ENCODE data around the gene CAMK2N1. TPM values are rescaled to one million over a fixed set of nuclear protein-coding genes. Genes with fewer than 3 reads are reported as not detected.
A peak's percentile ranks its signal among the peaks of the same experiment; 100 is the strongest.

CAMK2N1 gene
- total and polyA plus RNA-seq, 9 donors = 1.7 to 12.6 (median 8.2) TPM

DNA sequence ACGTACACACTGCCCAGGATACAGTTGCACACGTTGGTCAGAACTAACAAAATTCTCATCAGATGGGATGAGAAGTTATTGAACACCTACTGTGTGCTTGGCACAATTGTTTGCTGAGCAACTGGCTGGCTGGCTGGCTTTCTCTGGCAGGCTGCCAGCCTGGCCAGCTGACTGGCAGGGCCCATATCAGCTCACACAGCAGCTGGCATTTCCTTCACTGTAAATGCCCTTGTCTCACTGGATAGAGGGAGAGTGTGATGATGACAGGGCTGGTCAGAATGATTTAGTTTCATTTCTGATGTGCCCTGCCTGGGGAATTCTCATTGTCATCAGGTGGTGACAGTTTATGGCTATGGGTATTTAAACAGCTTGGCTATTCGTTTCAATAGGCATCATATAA is 15.8 kb downstream of the CAMK2N1 start:
- H3K36me3 ChIP-seq (ENCODE audit: control insufficient read depth, insufficient read depth, low read length) = no peaks in the 10 kb centered on the region
- peak; percentile 40 for DNase-seq
- no peak overlapping the region for H3K4me3 ChIP-seq (ENCODE audit: low read length)
- WGBS (ENCODE audit: insufficient coverage) = 0% methylated on average over 1 of the region's 3 CpGs
- H3K4me1 ChIP-seq (ENCODE audit: control insufficient read depth, insufficient read depth, low read length) = peaks cover 7% of the 10 kb centered on the region
- H3K9me3 ChIP-seq (replicated peaks; ENCODE audit: control insufficient read depth, low read depth, low read length) = no peaks in the 10 kb centered on the region
- H3K27me3 ChIP-seq (ENCODE audit: control insufficient read depth, insufficient read depth, low read length) = peaks cover 24% of the 10 kb centered on the region
- no peak overlapping the region for H3K27ac ChIP-seq (ENCODE audit: low read length)

DNA sequence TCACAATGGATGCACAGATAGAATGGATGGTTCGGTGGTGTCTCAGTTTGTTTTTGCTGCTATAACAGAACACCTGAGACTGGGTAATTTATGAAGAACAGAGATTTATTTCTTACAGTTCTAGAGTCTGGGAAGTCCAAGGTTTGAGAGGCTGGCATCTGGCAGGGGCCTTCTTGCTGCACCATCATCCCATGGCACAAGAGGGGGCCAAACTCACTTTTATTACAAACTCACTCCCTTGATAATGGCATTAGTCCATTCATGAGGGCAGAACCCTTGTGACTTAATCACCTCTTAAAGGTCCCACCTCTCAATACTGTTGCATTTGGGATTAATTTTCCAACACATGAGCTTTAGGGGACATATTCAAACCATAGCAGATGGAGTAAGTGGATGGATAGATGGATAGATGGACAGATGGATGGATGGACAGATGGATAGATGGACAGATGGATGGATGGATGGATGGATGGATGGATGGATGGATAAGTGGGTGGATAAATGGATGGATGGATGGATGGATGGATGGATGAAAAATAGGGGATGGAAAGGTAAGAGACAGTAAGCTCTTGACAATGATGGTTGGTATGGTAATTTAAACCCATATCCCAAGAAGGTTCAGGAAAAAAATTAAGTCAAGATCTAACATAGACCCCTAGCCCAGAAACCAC is 16.5 kb downstream of the CAMK2N1 start:
- H3K4me3 ChIP-seq (ENCODE audit: low read length) = no peak overlapping the region
- H3K4me1 ChIP-seq (ENCODE audit: control insufficient read depth, insufficient read depth, low read length) = peaks cover 7% of the 10 kb centered on the region
- H3K9me3 ChIP-seq (replicated peaks; ENCODE audit: control insufficient read depth, low read depth, low read length) = no peaks in the 10 kb centered on the region
- no peaks in the 10 kb centered on the region for H3K36me3 ChIP-seq (ENCODE audit: control insufficient read depth, insufficient read depth, low read length)
- no peak overlapping the region for H3K27ac ChIP-seq (ENCODE audit: low read length)
- no peak for DNase-seq
- H3K27me3 ChIP-seq (ENCODE audit: control insufficient read depth, insufficient read depth, low read length) = peaks cover 22% of the 10 kb centered on the region
- no CpG with 5 or more reads among the region's 1 CpG for WGBS (ENCODE audit: insufficient coverage)

DNA sequence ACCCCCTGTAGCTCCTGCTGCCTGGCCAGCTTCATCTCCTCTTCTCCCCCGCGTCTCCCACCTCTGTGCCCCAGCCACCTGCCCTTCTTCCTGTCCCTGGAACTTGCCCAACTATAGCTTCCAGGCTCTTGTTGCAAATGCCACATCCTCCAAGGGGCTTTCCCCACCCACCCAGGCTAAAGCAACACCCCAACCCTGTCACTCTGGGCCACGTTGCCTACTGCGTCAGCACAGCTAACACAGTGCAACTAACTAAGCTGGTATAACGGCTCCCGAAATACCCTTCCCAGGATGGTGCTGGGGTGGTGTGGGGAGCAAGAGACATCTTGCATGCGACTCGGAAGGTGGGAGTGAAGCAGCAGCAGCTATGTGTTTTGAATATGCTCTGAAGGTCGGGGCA is 19.7 kb downstream of the CAMK2N1 start:
- Histone ChIP-seq H3K27me3 (ENCODE audit: control insufficient read depth, insufficient read depth, low read length) (peaks cover 19% of the 10 kb centered on the region), H3K4me1 (ENCODE audit: control insufficient read depth, insufficient read depth, low read length) (peaks cover 2% of the 10 kb centered on the region), H3K36me3 (ENCODE audit: control insufficient read depth, insufficient read depth, low read length) (no peaks in the 10 kb centered on the region), H3K4me3 (ENCODE audit: low read length) (no peak overlapping the region), H3K27ac (ENCODE audit: low read length) (no peak overlapping the region), H3K9me3 (replicated peaks; ENCODE audit: control insufficient read depth, low read depth, low read length) (no peaks in the 10 kb centered on the region)
- 78% methylated on average over 8 of the region's 9 CpGs for WGBS (ENCODE audit: insufficient coverage)
- no peak for DNase-seq

DNA sequence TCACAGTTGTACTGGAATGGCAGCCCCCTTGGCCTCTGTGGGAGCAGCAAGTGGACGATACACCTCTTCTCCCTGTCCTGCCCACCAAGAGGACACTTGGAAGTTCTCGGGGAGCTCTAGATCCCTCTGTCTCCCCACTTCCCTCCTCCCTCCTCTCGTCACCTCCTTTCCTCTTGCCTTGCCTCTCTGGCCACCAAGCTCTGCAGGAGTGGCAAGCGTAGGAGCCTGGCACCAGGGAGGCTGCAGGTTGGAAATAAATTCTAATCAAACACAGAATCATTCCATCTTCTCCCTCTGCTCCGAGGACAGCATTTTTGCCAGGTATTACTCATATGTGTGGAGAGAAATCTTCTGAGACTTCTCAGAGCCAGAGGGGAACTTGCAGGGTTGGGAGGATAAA is 20.8 kb downstream of the CAMK2N1 start:
- peaks cover 19% of the 10 kb centered on the region for H3K27me3 ChIP-seq (ENCODE audit: control insufficient read depth, insufficient read depth, low read length)

DNA sequence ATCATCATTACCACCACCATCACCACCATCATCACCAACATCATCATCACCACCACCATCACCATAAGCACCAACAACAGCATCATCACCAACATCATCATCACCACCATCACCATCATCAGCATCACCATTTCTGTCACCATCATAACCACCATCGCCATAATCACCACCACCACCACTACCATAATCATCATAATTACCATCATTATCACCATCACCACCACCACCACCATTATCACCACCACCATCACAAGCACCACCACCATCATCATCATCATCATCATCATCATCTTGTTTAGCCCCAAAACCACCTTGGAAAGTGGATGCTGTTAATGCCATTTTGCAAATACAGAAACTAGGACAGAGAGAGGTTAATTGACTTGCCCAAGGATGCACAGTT is 22.5 kb downstream of the CAMK2N1 start:
- H3K4me1 ChIP-seq (ENCODE audit: control insufficient read depth, insufficient read depth, low read length) = no peaks in the 10 kb centered on the region
- no peaks in the 10 kb centered on the region for H3K36me3 ChIP-seq (ENCODE audit: control insufficient read depth, insufficient read depth, low read length)
- WGBS (ENCODE audit: insufficient coverage) = 70% methylated on average over 1 of the region's 1 CpG
- no peak overlapping the region for H3K4me3 ChIP-seq (ENCODE audit: low read length)
- H3K27ac ChIP-seq (ENCODE audit: low read length) = no peak overlapping the region
- peaks cover 24% of the 10 kb centered on the region for H3K27me3 ChIP-seq (ENCODE audit: control insufficient read depth, insufficient read depth, low read length)
- no peaks in the 10 kb centered on the region for H3K9me3 ChIP-seq (replicated peaks; ENCODE audit: control insufficient read depth, low read depth, low read length)
- DNase-seq = no peak

More for the DNA sequence above, 20.8 kb downstream of the CAMK2N1 start:
- no peaks in the 10 kb centered on the region for H3K4me1 ChIP-seq (ENCODE audit: control insufficient read depth, insufficient read depth, low read length)
- DNase-seq = no peak
- no peak overlapping the region for H3K27ac ChIP-seq (ENCODE audit: low read length)
- H3K36me3 ChIP-seq (ENCODE audit: control insufficient read depth, insufficient read depth, low read length) = no peaks in the 10 kb centered on the region
- WGBS (ENCODE audit: insufficient coverage) = 68% methylated on average over 3 of the region's 5 CpGs
- no peak overlapping the region for H3K4me3 ChIP-seq (ENCODE audit: low read length)
- no peaks in the 10 kb centered on the region for H3K9me3 ChIP-seq (replicated peaks; ENCODE audit: control insufficient read depth, low read depth, low read length)

DNA sequence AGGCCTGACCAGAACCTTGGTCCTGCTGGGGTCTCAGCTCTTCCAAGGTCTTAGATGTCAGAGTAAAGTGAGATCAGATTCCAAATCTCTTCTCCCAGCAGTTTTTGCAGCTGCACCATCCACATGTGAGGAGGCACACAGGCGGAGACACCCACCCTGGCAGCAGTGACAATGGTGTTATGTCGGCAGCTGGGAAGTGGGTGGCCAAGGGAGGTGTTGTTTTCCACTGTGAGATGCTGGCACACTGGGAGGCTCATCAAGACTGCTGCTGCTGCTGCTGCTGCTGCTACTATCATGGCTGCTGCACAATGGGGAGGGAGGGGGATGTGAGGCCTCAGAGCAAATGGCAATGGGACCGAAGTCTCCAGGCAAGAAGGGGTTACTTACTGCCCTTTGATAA is 23.6 kb downstream of the CAMK2N1 start:
- Histone ChIP-seq H3K4me3 (ENCODE audit: low read length) (no peak overlapping the region), H3K4me1 (ENCODE audit: control insufficient read depth, insufficient read depth, low read length) (no peaks in the 10 kb centered on the region), H3K27ac (ENCODE audit: low read length) (no peak overlapping the region), H3K36me3 (ENCODE audit: control insufficient read depth, insufficient read depth, low read length) (no peaks in the 10 kb centered on the region), H3K27me3 (ENCODE audit: control insufficient read depth, insufficient read depth, low read length) (peaks cover 19% of the 10 kb centered on the region), H3K9me3 (replicated peaks; ENCODE audit: control insufficient read depth, low read depth, low read length) (no peaks in the 10 kb centered on the region)
- WGBS (ENCODE audit: insufficient coverage) = 89% methylated on average over 3 of the region's 3 CpGs
- no peak for DNase-seq

DNA sequence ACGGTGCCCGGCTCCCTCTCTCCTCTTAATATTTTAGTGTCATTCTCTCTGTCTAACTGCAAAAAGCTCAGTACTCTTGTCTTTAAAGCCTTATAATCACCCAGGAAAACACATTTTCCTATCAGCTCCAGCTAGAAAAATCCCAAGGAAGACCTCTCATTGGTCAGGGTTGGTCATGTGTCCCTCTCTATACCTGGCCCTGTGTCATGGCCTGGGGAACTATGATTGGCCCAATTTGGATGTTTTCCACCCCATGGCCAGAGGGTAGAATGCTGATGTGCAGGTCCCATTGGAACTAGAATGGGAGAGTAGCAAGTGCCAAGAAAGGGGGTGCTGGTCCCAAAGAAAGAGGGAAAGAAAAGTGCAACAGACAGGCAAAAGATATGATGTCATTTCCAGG is 27.3 kb downstream of the CAMK2N1 start:
- H3K9me3 ChIP-seq (replicated peaks; ENCODE audit: control insufficient read depth, low read depth, low read length) = no peaks in the 10 kb centered on the region
- H3K4me3 ChIP-seq (ENCODE audit: low read length) = no peak overlapping the region
- no peaks in the 10 kb centered on the region for H3K36me3 ChIP-seq (ENCODE audit: control insufficient read depth, insufficient read depth, low read length)
- WGBS (ENCODE audit: insufficient coverage) = no CpG with 5 or more reads among the region's 2 CpGs
- H3K27ac ChIP-seq (ENCODE audit: low read length) = no peak overlapping the region
- DNase-seq = no peak
- peaks cover 8% of the 10 kb centered on the region for H3K27me3 ChIP-seq (ENCODE audit: control insufficient read depth, insufficient read depth, low read length)
- no peaks in the 10 kb centered on the region for H3K4me1 ChIP-seq (ENCODE audit: control insufficient read depth, insufficient read depth, low read length)

DNA sequence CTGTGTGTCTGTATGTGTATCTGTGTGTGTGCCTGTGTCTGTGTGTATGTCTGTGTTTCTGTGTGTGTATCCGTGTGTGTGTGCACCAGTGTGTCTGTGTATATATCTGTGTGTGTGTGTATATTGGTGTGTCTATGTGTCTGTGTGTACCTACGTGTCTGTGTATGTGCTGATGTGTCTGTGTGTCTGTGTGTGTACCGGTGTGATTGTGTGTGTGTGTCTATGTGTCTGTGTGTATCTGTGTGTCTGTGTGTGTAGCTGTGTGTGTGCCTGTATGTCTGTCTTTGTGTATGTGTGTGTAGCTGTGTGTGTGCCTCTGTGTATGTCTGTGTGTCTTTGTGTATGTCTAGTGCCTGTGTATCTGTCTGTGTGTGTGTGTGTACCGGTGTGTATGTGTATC is 32.0 kb downstream of the CAMK2N1 start:
- no peak for DNase-seq
- Histone ChIP-seq H3K4me3 (ENCODE audit: low read length) (no peak overlapping the region), H3K27me3 (ENCODE audit: control insufficient read depth, insufficient read depth, low read length) (peaks cover 17% of the 10 kb centered on the region), H3K27ac (ENCODE audit: low read length) (no peak overlapping the region), H3K9me3 (replicated peaks; ENCODE audit: control insufficient read depth, low read depth, low read length) (no peaks in the 10 kb centered on the region), H3K4me1 (ENCODE audit: control insufficient read depth, insufficient read depth, low read length) (no peaks in the 10 kb centered on the region), H3K36me3 (ENCODE audit: control insufficient read depth, insufficient read depth, low read length) (no peaks in the 10 kb centered on the region)
- 100% methylated on average over 3 of the region's 4 CpGs for WGBS (ENCODE audit: insufficient coverage)

DNA sequence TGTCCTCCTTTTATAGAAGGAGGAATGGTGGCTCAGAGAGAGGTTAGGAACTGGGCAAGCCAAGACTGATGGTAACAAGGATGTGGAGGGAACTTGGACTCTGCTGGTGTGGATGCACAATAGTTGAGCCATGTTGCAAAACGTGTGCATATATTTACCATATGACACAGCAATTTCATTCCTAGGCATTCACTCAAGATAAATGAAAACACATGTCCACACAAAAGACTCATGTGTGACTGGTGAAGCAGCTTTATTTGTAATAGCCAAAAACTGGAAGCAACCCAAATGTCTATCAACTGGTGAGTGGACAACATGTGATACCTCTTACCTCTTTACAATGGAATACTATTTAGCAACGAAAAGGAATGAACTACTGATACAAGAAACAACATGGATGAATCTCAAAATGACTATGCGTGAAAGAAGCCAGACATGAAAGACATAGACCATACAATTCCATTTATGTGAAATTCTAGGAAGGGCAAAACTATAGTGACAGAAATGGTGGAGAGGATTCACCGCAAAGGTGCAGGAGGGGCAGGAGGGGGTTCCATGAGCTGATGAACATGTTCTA is 36.2 kb downstream of the CAMK2N1 start:
- Histone ChIP-seq H3K9me3 (replicated peaks; ENCODE audit: control insufficient read depth, low read depth, low read length) (no peaks in the 10 kb centered on the region), H3K27me3 (ENCODE audit: control insufficient read depth, insufficient read depth, low read length) (peaks cover 18% of the 10 kb centered on the region), H3K27ac (ENCODE audit: low read length) (no peak overlapping the region), H3K4me3 (ENCODE audit: low read length) (no peak overlapping the region), H3K4me1 (ENCODE audit: control insufficient read depth, insufficient read depth, low read length) (no peaks in the 10 kb centered on the region), H3K36me3 (ENCODE audit: control insufficient read depth, insufficient read depth, low read length) (no peaks in the 10 kb centered on the region)
- WGBS (ENCODE audit: insufficient coverage) = no CpG with 5 or more reads among the region's 4 CpGs
- no peak for DNase-seq

DNA sequence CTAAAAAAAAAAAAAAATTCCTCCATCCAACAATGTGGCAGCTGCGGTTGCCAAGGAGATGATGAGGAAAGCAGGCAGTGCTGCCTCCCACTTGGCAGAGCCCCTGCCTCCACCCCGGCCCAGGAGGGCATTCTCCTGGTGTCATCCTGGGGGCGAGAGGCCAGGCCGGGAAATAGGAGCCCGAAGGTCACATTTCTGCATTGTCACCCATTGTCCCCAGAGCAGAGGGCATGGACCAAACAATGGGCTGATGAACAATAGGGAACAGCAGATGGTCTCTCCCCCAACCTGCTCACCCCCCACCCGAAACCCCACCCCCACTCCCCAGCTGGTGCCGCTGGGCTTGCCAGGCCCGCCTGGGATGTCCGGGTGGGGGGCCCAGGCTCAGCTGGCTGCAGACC is 37.3 kb downstream of the CAMK2N1 start:
- Histone ChIP-seq H3K36me3 (ENCODE audit: control insufficient read depth, insufficient read depth, low read length) (no peaks in the 10 kb centered on the region), H3K27ac (ENCODE audit: low read length) (no peak overlapping the region), H3K4me3 (ENCODE audit: low read length) (no peak overlapping the region), H3K27me3 (ENCODE audit: control insufficient read depth, insufficient read depth, low read length) (peaks cover 18% of the 10 kb centered on the region), H3K9me3 (replicated peaks; ENCODE audit: control insufficient read depth, low read depth, low read length) (no peaks in the 10 kb centered on the region), H3K4me1 (ENCODE audit: control insufficient read depth, insufficient read depth, low read length) (no peaks in the 10 kb centered on the region)
- WGBS (ENCODE audit: insufficient coverage) = 40% methylated on average over 5 of the region's 9 CpGs
- no peak for DNase-seq

All from muscle of leg (tissue), 11 donors.